AG09319 (cell line): ENCODE measurements around the gene HAX1.

Experiments
- DNase-seq: peaks from one replicate; pipeline ENCODE4 v3.0.0-alpha.2; 2010; ENCODE audit warnings: low read depth; ENCODE audit errors: extremely low read depth
- TF ChIP-seq, protein P1 (sequence below): IDR thresholded peaks from 2 replicates; pipeline ENCODE4 v1.5.1; 2011; ENCODE audit warnings: low read depth, mild to moderate bottlenecking, inconsistent platforms, low read length, moderate library complexity

Gene HAX1

DNA sequence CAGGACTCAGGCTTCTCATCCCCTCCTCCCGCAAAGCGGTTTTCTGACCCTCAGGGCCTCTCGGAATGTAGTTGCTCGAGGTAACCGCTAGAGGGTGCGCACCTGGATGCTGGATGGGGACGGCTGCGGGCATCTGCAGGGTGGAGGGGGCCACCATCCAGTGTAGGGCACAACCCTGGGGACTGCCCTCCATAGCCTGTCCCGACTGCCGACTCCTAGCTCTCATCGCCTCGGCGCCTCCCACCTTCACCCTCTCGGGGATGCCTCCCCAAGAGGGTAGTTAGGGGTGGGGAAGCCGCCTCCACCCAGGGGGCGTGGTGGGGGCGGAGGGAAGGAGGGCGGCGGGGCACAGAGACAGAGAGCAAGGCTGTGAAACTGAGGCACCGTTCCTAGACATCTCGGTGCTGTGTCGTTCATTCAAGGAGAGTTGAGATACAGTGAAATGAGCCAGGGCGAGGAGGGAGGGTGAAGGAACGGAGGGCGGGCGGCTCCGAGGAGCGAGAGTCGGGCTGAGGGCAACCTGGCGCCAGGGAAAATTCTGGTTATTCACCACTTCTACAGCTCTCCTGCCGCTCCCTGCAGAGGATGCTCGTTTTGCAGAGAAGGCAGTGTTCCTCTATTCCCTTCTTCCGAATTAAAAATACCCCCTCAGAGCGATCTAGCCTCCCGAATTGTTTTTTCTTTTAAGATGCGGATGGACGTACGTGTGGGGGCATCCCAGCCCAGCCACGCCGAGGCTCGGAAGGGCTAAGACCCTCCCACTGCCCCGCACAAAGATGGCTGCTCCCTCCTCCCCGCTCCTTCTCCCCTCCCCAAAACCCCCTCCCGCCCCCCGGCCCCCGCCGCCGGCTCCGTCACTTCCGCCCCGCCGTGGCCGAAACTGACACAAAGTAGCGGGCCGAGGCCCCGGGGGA lies 52.5 kb downstream of the HAX1 start, which contains the start of gene ATP8B2:
ATP8B2 (plus strand) TSS at position 857 of the 914 bp plus-strand sequence. CDS start 2,617 bp downstream, outside the sequence.
- TF ChIP-seq, protein P1, sequence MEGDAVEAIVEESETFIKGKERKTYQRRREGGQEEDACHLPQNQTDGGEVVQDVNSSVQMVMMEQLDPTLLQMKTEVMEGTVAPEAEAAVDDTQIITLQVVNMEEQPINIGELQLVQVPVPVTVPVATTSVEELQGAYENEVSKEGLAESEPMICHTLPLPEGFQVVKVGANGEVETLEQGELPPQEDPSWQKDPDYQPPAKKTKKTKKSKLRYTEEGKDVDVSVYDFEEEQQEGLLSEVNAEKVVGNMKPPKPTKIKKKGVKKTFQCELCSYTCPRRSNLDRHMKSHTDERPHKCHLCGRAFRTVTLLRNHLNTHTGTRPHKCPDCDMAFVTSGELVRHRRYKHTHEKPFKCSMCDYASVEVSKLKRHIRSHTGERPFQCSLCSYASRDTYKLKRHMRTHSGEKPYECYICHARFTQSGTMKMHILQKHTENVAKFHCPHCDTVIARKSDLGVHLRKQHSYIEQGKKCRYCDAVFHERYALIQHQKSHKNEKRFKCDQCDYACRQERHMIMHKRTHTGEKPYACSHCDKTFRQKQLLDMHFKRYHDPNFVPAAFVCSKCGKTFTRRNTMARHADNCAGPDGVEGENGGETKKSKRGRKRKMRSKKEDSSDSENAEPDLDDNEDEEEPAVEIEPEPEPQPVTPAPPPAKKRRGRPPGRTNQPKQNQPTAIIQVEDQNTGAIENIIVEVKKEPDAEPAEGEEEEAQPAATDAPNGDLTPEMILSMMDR: peak; percentile 91
- no peak for DNase-seq
